Aorta (tissue), 5 donors: ENCODE results near the gene ZDHHC14. TPM values are rescaled to one million over a fixed set of nuclear protein-coding genes. Genes with fewer than 3 reads are reported as not detected.

ENCODE experiments used
- ATAC-seq: fragments of 200-7000 bp; cut with Tn5 transposase; one replicate; pipeline ENCODE4 v1.9.1; 2022; ENCODE audit warnings: moderate library complexity; ENCODE audit not compliant: low FRiP score
- DNase-seq, 2 donors: peaks; one replicate each; pipeline ENCODE4 v3.0.0-alpha.2; 2020
- H3K27ac ChIP-seq, 2 donors: one replicate each; pipeline ENCODE4 v1.5.1; 2013; ENCODE audit warnings: low read length in 2 of 2, mild to moderate bottlenecking in 2 of 2, moderate library complexity in 2 of 2, control low read depth in 1 of 2, inconsistent platforms in 1 of 2, low read depth in 1 of 2
- H3K27me3 ChIP-seq, 2 donors: one replicate each; pipeline ENCODE4 v1.6.1; 2013; ENCODE audit warnings: control low read depth in 1 of 2, low read length in 1 of 2, mild to moderate bottlenecking in 1 of 2, moderate library complexity in 1 of 2; ENCODE audit not compliant: insufficient read depth in 2 of 2, control insufficient read depth in 1 of 2
- H3K36me3 ChIP-seq, 2 donors: one replicate each; pipeline ENCODE4 v1.6.1; 2013; ENCODE audit warnings: control low read depth in 1 of 2, low read length in 1 of 2, mild to moderate bottlenecking in 1 of 2; ENCODE audit not compliant: insufficient read depth in 2 of 2, control insufficient read depth in 1 of 2
- H3K4me1 ChIP-seq, 2 donors: one replicate each; pipeline ENCODE4 v1.6.1; 2013; ENCODE audit warnings: low read length in 2 of 2, control low read depth in 1 of 2, mild to moderate bottlenecking in 1 of 2, moderate library complexity in 1 of 2; ENCODE audit not compliant: insufficient read depth in 2 of 2, control insufficient read depth in 1 of 2
- H3K4me3 ChIP-seq, 2 donors: one replicate each; pipeline ENCODE4 v1.5.1; 2013; ENCODE audit warnings: low read length in 2 of 2, control low read depth in 1 of 2, mild to moderate bottlenecking in 1 of 2
- H3K9me3 ChIP-seq: one replicate; pipeline ENCODE4 v1.6.1; 2013; ENCODE audit warnings: mild to moderate bottlenecking, low read length; ENCODE audit not compliant: control insufficient read depth
- WGBS, 2 donors: extraction: QIAGEN DNeasy Blood & Tissue Kit; methylation state at CpG; one replicate each; pipeline ENCODE4 v1.1.7; 2013; 5-methylcytosine and 5-hydroxymethylcytosine counted together
- intact Hi-C, 2 donors: fragments of 100-400 bp; cut with DNase I; formaldehyde crosslinking; loops; one replicate each; pipeline versions ENCODE4 v1.14.2 to v1.15.0; 2022
- polyA plus RNA-seq, 2 donors: library from polyadenylated mRNA; stranded (reverse); fragments of 200-250 nt; gene quantifications; one replicate each; pipeline ENCODE4 v1.2.3, GENCODE V29; 2013
- total RNA-seq, 2 donors: library from RNA; stranded (reverse); fragmentation: NEBNext Ultra II Directional; extraction: Animal tissue kit (Norgen Biotek cat#: 25700); gene quantifications; one replicate each; pipeline ENCODE4 v1.2.1, GENCODE V29; 2021
- donor health status: healthy with polysubstance abuse.
- donor health status: Bipolar disorder and iron deficiency.
- donor health status: DM: no; HTN: no; CAD: no.
- donor health status: DM: no; HTN: no; CAD: no.
- donor health status: DM: yes; HTN: yes; CAD: no.

The ZDHHC14 gene
- total and polyA plus RNA-seq, 4 donors = 2.8 to 17.8 (median 14.4) TPM

DNA sequence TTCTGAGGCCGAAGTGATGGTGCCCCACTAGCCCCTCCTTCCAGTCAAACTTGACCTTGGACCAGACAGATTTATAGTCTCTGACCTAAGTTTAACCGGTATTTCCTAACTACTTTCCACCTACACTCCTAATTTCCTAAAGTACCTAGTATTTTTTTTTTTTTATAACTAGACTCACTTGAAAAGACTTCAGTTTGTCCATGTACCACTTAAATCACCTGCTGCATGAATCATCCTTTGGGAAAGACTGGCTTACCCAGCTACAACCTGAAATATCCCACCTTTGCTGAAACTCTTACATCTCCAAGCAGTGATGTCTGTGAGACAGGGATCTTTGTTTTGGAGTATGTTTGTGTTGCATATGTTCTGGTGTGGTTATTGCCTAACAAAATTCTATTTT is 71.1 kb downstream of the ZDHHC14 start:
- 89 to 90% methylated on average over 2 of the region's 2 CpGs for WGBS, 2 donors
- no peak overlapping the region for H3K4me3 ChIP-seq
- no peak overlapping the region for H3K27ac ChIP-seq
- no peaks in the 10 kb centered on the region for H3K4me1 ChIP-seq
- intact Hi-C loops = no loop called here
- H3K9me3 ChIP-seq = no peaks in the 10 kb centered on the region
- DNase-seq (no peak), ATAC-seq (no peak)
- H3K36me3 ChIP-seq = no peaks in the 10 kb centered on the region
- H3K27me3 ChIP-seq = no peaks in the 10 kb centered on the region

DNA sequence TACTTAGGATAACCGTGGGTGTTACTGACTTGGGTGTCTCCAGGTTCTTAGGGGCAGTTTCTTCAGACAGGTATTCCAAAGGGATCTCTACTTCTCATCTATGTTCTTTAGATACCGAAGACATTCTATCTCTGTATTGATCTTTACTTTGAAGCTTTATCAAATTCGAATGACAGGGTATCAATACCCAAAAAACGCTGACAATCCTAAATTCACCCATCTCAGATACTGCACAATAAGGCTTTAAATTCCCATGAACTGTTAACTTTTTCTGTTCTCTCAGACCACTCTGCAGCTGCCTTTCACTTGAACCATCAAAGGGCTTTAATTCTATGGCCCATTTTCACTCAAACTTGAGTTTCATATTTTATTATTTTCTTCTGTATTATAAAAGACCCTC is 72.1 kb downstream of the ZDHHC14 start:
- ATAC-seq (no peak), DNase-seq (no peak)
- Histone ChIP-seq H3K4me1 (no peaks in the 10 kb centered on the region), H3K27ac (no peak overlapping the region), H3K27me3 (no peaks in the 10 kb centered on the region), H3K4me3 (no peak overlapping the region), H3K36me3 (no peaks in the 10 kb centered on the region), H3K9me3 (no peaks in the 10 kb centered on the region)
- intact Hi-C loops = no loop called here
- 73 to 96% methylated on average over 4 of the region's 4 CpGs for WGBS, 2 donors

DNA sequence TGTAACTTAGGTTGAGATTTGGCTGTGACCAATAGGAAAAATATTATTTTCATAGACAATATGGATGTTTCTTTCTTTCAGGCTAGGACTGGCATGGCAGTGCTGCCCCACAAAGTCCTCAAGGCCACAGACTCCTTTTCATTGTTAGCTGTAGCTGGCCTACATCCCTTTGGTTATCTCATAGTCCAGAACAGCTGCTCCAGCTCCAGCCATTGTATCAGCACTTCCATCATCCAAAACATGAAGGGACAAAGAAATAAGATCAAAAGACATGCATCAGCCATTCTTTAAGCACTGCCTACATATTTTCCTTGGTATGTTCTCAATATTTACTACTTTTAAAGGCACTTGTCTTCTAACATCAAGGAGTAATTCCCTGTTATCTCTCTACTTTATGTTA is 73.0 kb downstream of the ZDHHC14 start:
- Histone ChIP-seq H3K4me3 (no peak overlapping the region), H3K27ac (no peak overlapping the region), H3K27me3 (no peaks in the 10 kb centered on the region), H3K9me3 (no peaks in the 10 kb centered on the region), H3K36me3 (no peaks in the 10 kb centered on the region), H3K4me1 (no peaks in the 10 kb centered on the region)
- intact Hi-C loops = no loop called here
- DNase-seq = no peak
- ATAC-seq = no peak

GRCh38 chr6:157454762-157455714 is 74.0 kb downstream of the ZDHHC14 start:
- no peaks in the 10 kb centered on the region for H3K36me3 ChIP-seq
- H3K27ac ChIP-seq = no peak overlapping the region
- no peak for ATAC-seq
- intact Hi-C loops = no loop called here
- no peaks in the 10 kb centered on the region for H3K27me3 ChIP-seq
- no peak overlapping the region for H3K4me3 ChIP-seq
- no peaks in the 10 kb centered on the region for H3K9me3 ChIP-seq
- H3K4me1 ChIP-seq = no peaks in the 10 kb centered on the region
- 88 to 94% methylated on average over 14 of the region's 14 CpGs for WGBS, 2 donors
- no peak for DNase-seq

DNA sequence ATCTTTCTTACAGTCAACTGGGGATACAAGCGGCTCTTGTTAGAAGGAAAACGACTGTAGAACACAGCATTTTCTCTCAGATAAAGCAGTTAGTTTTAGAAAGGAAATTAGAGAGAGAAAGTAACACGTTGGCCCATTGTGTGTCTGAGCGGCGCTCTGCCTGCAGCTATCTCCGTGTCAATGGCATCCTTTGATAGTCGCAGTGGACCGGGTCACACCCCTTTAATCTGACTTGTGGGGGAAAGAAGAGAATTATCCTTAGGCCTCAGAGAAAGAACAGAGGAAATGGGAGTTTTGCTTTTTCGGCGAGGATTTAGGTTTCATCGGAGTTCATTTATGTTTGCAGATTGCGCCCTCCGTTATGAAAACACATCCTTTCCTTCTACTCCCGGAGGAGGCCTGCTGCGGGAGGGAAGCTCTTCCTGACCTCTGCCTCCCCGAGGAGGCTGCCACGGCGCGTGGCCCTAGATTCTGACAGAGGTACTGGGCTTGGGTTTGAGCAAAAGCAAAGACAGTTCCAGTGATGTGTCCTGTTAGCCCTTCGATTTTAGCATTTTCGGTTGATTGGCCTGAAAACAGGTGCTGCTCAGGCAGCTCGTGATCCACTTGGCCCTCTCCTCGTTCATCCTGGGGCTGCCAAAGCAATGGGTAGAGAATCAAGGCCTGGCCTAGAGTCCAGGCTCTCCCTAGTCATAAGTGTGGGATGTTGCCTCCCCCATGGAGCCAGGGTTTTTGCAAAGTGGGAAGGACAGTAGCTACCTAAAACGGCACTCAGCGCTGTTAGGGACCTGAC is 74.9 kb downstream of the ZDHHC14 start:
- no peaks in the 10 kb centered on the region for H3K36me3 ChIP-seq
- H3K27ac ChIP-seq = no peak overlapping the region
- intact Hi-C loops = no loop called here
- no peak overlapping the region for H3K4me3 ChIP-seq
- H3K27me3 ChIP-seq = no peaks in the 10 kb centered on the region
- DNase-seq = no peak
- ATAC-seq = peak; percentile 43
- no peaks in the 10 kb centered on the region for H3K9me3 ChIP-seq
- whole genome bisulfite sequencing, 2 donors = 86 to 88% methylated on average over 25 of the region's 25 CpGs
- no peaks in the 10 kb centered on the region for H3K4me1 ChIP-seq

DNA sequence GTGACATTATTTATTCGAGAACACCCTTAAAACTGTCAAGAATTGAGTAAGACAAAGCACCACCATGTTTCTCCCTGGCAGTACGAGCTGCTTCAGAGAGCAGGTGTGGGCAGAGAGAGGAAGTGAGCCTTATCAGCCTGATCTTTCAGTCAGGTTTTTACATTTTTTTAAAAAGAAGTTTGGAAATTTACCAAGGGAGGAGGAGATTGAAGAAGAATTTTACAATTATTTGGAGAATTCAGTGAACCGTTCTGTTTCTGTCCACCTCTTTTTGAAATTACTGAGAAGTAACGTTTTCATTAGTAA is 75.5 kb downstream of the ZDHHC14 start:
- H3K27ac ChIP-seq = no peak overlapping the region
- no peaks in the 10 kb centered on the region for H3K4me1 ChIP-seq
- H3K4me3 ChIP-seq = no peak overlapping the region
- 88 to 90% methylated on average over 4 of the region's 4 CpGs for WGBS, 2 donors
- intact Hi-C loops = no loop called here
- H3K27me3 ChIP-seq = no peaks in the 10 kb centered on the region
- DNase-seq (no peak), ATAC-seq (no peak)
- H3K9me3 ChIP-seq = no peaks in the 10 kb centered on the region
- H3K36me3 ChIP-seq = no peaks in the 10 kb centered on the region

GRCh38 chr6:157457787-157458186 is 76.8 kb downstream of the ZDHHC14 start:
- 89 to 92% methylated on average over 6 of the region's 6 CpGs for WGBS, 2 donors
- DNase-seq (no peak), ATAC-seq (no peak)
- Histone ChIP-seq H3K4me3 (no peak overlapping the region), H3K27me3 (no peaks in the 10 kb centered on the region), H3K4me1 (no peaks in the 10 kb centered on the region), H3K36me3 (no peaks in the 10 kb centered on the region), H3K9me3 (no peaks in the 10 kb centered on the region), H3K27ac (no peak overlapping the region)
- intact Hi-C loops = no loop called here

DNA sequence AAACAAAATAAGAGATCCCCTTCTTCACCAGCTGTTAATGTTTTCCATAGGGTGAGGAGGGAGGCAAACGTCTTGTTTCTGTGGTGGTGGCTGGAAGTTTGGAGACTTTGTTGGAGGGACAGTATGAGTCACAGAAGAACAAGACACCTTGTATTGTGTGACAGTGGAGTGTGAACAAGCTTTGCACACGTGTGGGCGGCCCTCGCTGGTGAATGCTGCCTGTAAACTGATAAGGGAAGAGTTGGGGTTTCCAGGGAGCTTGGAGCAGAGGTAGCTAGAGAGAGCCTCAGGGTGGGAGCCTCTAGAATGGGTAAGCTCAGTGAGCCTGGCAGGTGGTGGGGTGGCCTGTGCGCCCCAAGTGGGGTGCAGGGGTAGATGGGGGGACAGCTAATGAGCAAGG is 78.3 kb downstream of the ZDHHC14 start:
- no peaks in the 10 kb centered on the region for H3K27me3 ChIP-seq
- intact Hi-C loops = no loop called here
- no peak overlapping the region for H3K27ac ChIP-seq
- 85 to 88% methylated on average over 5 of the region's 5 CpGs for WGBS, 2 donors
- no peaks in the 10 kb centered on the region for H3K36me3 ChIP-seq
- ATAC-seq (no peak), DNase-seq (no peak)
- H3K4me3 ChIP-seq = no peak overlapping the region
- H3K4me1 ChIP-seq = no peaks in the 10 kb centered on the region
- no peaks in the 10 kb centered on the region for H3K9me3 ChIP-seq
